GM21529 (cell line): ENCODE measurements around the gene CADM2.
A peak's percentile ranks its signal among the peaks of the same experiment; 100 is the strongest.

Source experiments
- ATAC-seq: cut with Tn5 transposase; IDR thresholded peaks from one replicate; pipeline ENCODE4 v1.9.1; 2021; ENCODE audit not compliant: unreplicated experiment

CADM2 gene

GRCh38 chr3:85304360-85304964, 345.7 kb downstream of the CADM2 start:
- no peak for ATAC-seq

GRCh38 chr3:85312331-85312730, 353.5 kb downstream of the CADM2 start:
- no peak for ATAC-seq

GRCh38 chr3:85313380-85313779, 354.6 kb downstream of the CADM2 start:
- no peak for ATAC-seq

GRCh38 chr3:85316252-85316651, 357.5 kb downstream of the CADM2 start:
- no peak for ATAC-seq

- no peak for ATAC-seq
Observed at GRCh38 chr3:85321892-85322291, 363.1 kb downstream of the CADM2 start.

GRCh38 chr3:85330071-85330470, 371.3 kb downstream of the CADM2 start:
- no peak for ATAC-seq

- no peak for ATAC-seq
Observed at GRCh38 chr3:85337895-85338294, 379.1 kb downstream of the CADM2 start.

GRCh38 chr3:85342915-85343314, 384.1 kb downstream of the CADM2 start:
- ATAC-seq = no peak

- ATAC-seq = no peak
Observed at GRCh38 chr3:85355572-85355971, 396.8 kb downstream of the CADM2 start.

GRCh38 chr3:85360742-85361387, 402.1 kb downstream of the CADM2 start:
- ATAC-seq = peak; percentile 53

GRCh38 chr3:85364296-85364909, 405.6 kb downstream of the CADM2 start:
- no peak for ATAC-seq

- ATAC-seq = no peak
Observed at GRCh38 chr3:85370341-85370740, 411.6 kb downstream of the CADM2 start.

- no peak for ATAC-seq
Observed at GRCh38 chr3:85376131-85376530, 417.3 kb downstream of the CADM2 start.

GRCh38 chr3:85377115-85377514, 418.3 kb downstream of the CADM2 start:
- ATAC-seq = no peak

- ATAC-seq = no peak
Observed at GRCh38 chr3:85384372-85384771, 425.6 kb downstream of the CADM2 start.

GRCh38 chr3:85387913-85388505, 429.2 kb downstream of the CADM2 start:
- ATAC-seq = no peak

- no peak for ATAC-seq
Observed at GRCh38 chr3:85394424-85394823, 435.6 kb downstream of the CADM2 start.

GRCh38 chr3:85397434-85397833, 438.6 kb downstream of the CADM2 start:
- ATAC-seq = no peak

GRCh38 chr3:85426121-85426520, 467.3 kb downstream of the CADM2 start:
- no peak for ATAC-seq

GRCh38 chr3:85427467-85427866, 468.7 kb downstream of the CADM2 start:
- ATAC-seq = no peak

- ATAC-seq = no peak
Observed at GRCh38 chr3:85432081-85432480, 473.3 kb downstream of the CADM2 start.

GRCh38 chr3:85433319-85433718, 474.5 kb downstream of the CADM2 start:
- ATAC-seq = no peak
